OCI-LY1 (cell line): ENCODE data around the gene DIAPH3.

Experiments used
- H2AFZ ChIP-seq: fragments of 200-600 bp; sonication (generic), shearing (Covaris generic); 2 replicates; pipeline ENCODE4 v1.6.0; 2014; ENCODE audit warnings: antibody characterized with exemption, mild to moderate bottlenecking, low read length
- H3F3A ChIP-seq: fragments of 200-600 bp; sonication (generic), shearing (Covaris generic); 2 replicates; pipeline ENCODE4 v1.6.0; 2014; ENCODE audit warnings: mild to moderate bottlenecking, antibody characterized with exemption, low read length, moderate library complexity; ENCODE audit not compliant: insufficient read depth
- H3K27ac ChIP-seq: fragments of 200-600 bp; sonication (generic); 2 replicates; pipeline ENCODE4 v1.5.1; 2014; ENCODE audit warnings: low read length, mixed run types, mild to moderate bottlenecking, low read depth; ENCODE audit not compliant: poor library complexity, severe bottlenecking
- H3K27me3 ChIP-seq: fragments of 200-600 bp; sonication (generic); 2 replicates; pipeline ENCODE4 v1.6.0; 2014; ENCODE audit warnings: antibody characterized with exemption, mild to moderate bottlenecking, low read length, moderate library complexity; ENCODE audit not compliant: insufficient read depth
- H3K36me3 ChIP-seq: fragments of 200-600 bp; sonication (generic); 2 replicates; pipeline ENCODE4 v1.6.1; 2014; ENCODE audit warnings: mild to moderate bottlenecking, antibody characterized with exemption, low read length, moderate library complexity, mixed read lengths; ENCODE audit not compliant: insufficient read depth
- H3K4me1 ChIP-seq: fragments of 200-600 bp; sonication (generic); 2 replicates; pipeline ENCODE4 v1.5.1; 2014; ENCODE audit warnings: mild to moderate bottlenecking, low read length, moderate library complexity; ENCODE audit not compliant: insufficient read depth, severe bottlenecking
- H3K4me2 ChIP-seq: fragments of 200-600 bp; sonication (generic), shearing (Covaris generic); 2 replicates; pipeline ENCODE4 v1.6.1; 2014; ENCODE audit warnings: low read length
- H3K4me3 ChIP-seq: fragments of 200-600 bp; sonication (generic); 2 replicates; pipeline ENCODE4 v1.5.1; 2014; ENCODE audit warnings: low read length, low read depth, mild to moderate bottlenecking, mixed read lengths; ENCODE audit not compliant: poor library complexity, severe bottlenecking
- H3K79me2 ChIP-seq: fragments of 200-600 bp; shearing (Covaris generic); 2 replicates; pipeline ENCODE4 v1.6.1; 2016; ENCODE audit warnings: mixed run types, low read length, mixed read lengths; ENCODE audit not compliant: insufficient read depth
- H3K9ac ChIP-seq: fragments of 200-600 bp; sonication (generic), shearing (Covaris generic); 2 replicates; pipeline ENCODE4 v1.6.1; 2014; ENCODE audit warnings: mild to moderate bottlenecking, low read length, mixed read lengths
- H3K9me2 ChIP-seq: fragments of 200-600 bp; sonication (generic), shearing (Covaris generic); 2 replicates; pipeline ENCODE4 v1.6.1; 2014; ENCODE audit warnings: low read depth, mild to moderate bottlenecking, low read length, mixed read lengths
- H3K9me3 ChIP-seq: fragments of 200-600 bp; shearing (Covaris generic); 2 replicates; pipeline ENCODE4 v1.6.1; 2014; ENCODE audit warnings: low read length, mixed read lengths
- H4K20me1 ChIP-seq: fragments of 200-600 bp; sonication (generic), shearing (Covaris generic); 2 replicates; pipeline ENCODE4 v1.6.0; 2016; ENCODE audit warnings: mild to moderate bottlenecking, low read length; ENCODE audit not compliant: insufficient read depth
- CTCF ChIP-seq: fragments of 200-600 bp; sonication (generic), shearing (Covaris generic); IDR thresholded peaks from 2 replicates; pipeline ENCODE4 v1.5.1; 2017; ENCODE audit warnings: mild to moderate bottlenecking, antibody characterized with exemption, low read length, moderate library complexity, mixed read lengths
- EZH2 ChIP-seq: fragments of 200-600 bp; sonication (generic), shearing (Covaris generic); IDR thresholded peaks from 2 replicates; pipeline ENCODE4 v1.8.0; 2017; ENCODE audit warnings: borderline replicate concordance, mixed run types, mild to moderate bottlenecking, antibody characterized with exemption, low read length, moderate library complexity, mixed read lengths

Gene DIAPH3

GRCh38 chr13:60121337-60121687 lies 42.4 kb downstream of the DIAPH3 start:
- Histone ChIP-seq H3K9me2 (no peaks in the 10 kb centered on the region), H3K9me3 (no peaks in the 10 kb centered on the region), H3F3A (no peaks in the 10 kb centered on the region; the same call in 1 of the 2 replicates), H2AFZ (no peak overlapping the region), H3K79me2 (0 out of 2 replicates have a peak, but pooled peaks cover 4% of the 10 kb centered on the region), H4K20me1 (no peaks in the 10 kb centered on the region), H3K27ac (no peak overlapping the region), H3K4me1 (no peaks in the 10 kb centered on the region), H3K27me3 (no peaks in the 10 kb centered on the region), H3K36me3 (peaks cover 10% of the 10 kb centered on the region; the same call in 1 of the 2 replicates), H3K4me2 (no peak overlapping the region), H3K9ac (no peak overlapping the region), H3K4me3 (no peak overlapping the region)
- TF ChIP-seq EZH2: no peak
- no peak for TF ChIP-seq CTCF

- Histone ChIP-seq H3K4me1 (no peaks in the 10 kb centered on the region), H3K9ac (no peak overlapping the region), H3K36me3 (peaks cover 8% of the 10 kb centered on the region), H3F3A (no peaks in the 10 kb centered on the region; the same call in 1 of the 2 replicates), H3K4me3 (no peak overlapping the region), H3K9me2 (no peaks in the 10 kb centered on the region), H4K20me1 (no peaks in the 10 kb centered on the region), H2AFZ (no peak overlapping the region), H3K4me2 (no peak overlapping the region), H3K79me2 (0 out of 2 replicates have a peak, but pooled peaks cover 4% of the 10 kb centered on the region), H3K27ac (no peak overlapping the region), H3K9me3 (0 out of 2 replicates have a peak, but pooled peaks cover 4% of the 10 kb centered on the region), H3K27me3 (no peaks in the 10 kb centered on the region)
- no peak for TF ChIP-seq CTCF
Measured at GRCh38 chr13:60120617-60121336, 43.0 kb downstream of the DIAPH3 start.

- Histone ChIP-seq H3K4me3 (no peak overlapping the region), H3F3A (no peaks in the 10 kb centered on the region; the same call in 1 of the 2 replicates), H3K9me2 (no peaks in the 10 kb centered on the region), H3K4me2 (no peak overlapping the region), H3K4me1 (no peaks in the 10 kb centered on the region), H3K9ac (no peak overlapping the region), H4K20me1 (no peaks in the 10 kb centered on the region), H3K9me3 (0 out of 2 replicates have a peak, but pooled peaks cover 10% of the 10 kb centered on the region), H3K27ac (no peak overlapping the region), H3K79me2 (no peaks in the 10 kb centered on the region), H3K36me3 (peaks cover 14% of the 10 kb centered on the region), H3K27me3 (no peaks in the 10 kb centered on the region), H2AFZ (no peak overlapping the region)
- TF ChIP-seq CTCF (no peak), EZH2 (no peak)
Measured at GRCh38 chr13:60118696-60119400, 44.9 kb downstream of the DIAPH3 start.
